CD4-positive, alpha-beta T cell treated with Interferon gamma for 1 hour (primary cell): Measurements from ENCODE around the gene LDAH.

ENCODE experiments used
- DNase-seq: peaks from one replicate; pipeline ENCODE4 v3.0.0-alpha.2; 2020

Gene LDAH

GRCh38 chr2:20771299-20771698 is 51.6 kb downstream of the LDAH start:
- no peak for DNase-seq

- no peak for DNase-seq
Measured at GRCh38 chr2:20766798-20767644, 55.9 kb downstream of the LDAH start.

DNA sequence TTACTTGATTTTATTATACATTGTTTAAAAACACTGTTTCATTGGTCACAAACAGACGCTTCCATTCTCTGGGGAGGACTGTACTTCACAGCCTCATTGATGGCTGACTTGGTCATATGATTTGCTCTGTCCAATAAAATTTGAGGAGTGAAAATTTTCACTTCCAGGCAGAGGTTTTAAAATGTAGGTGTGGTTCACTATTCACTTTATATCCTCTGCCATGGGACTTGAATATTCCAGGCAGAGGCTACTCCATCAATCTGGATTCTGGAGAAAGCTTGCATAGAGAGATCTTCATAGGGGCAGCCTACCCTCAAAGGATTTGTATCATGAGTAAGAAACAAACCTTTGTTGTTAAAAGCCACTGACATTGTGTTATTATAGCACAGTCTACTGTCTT is 56.7 kb downstream of the LDAH start:
- DNase-seq, result no peak

DNA sequence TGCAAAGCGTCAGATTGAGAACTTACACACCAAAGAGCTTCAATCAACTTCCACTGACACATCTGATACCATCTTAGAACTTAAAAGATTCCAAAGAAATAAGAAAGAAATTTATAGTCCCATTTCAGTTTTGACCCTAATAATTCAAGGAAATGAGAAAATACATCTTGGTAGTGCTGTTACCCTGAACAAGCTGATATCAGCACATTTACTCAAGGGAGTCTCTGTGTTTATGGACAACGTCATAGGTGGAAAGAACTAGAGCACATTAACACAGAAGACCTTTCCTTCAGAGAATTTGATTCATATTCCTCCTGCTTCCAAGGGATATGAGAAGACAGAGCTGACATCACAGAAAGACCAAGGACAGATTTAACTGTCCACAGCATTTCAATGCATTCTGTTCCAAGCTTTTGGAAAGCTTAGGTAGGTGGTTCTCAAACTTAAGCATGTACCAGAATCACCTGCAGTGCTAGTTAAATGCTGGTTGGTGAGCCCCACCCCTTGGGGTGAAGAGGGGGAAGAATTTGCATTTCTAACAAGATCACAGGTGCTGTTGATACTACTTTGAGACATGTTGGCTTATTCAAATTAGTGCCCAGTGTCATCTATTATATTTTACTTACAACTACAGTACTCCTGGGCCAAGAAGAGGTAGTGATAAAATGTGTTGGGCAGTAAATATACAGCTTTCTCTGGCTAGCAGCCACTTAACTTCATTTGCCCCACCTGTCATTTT is 59.8 kb downstream of the LDAH start:
- DNase-seq, result no peak

DNA sequence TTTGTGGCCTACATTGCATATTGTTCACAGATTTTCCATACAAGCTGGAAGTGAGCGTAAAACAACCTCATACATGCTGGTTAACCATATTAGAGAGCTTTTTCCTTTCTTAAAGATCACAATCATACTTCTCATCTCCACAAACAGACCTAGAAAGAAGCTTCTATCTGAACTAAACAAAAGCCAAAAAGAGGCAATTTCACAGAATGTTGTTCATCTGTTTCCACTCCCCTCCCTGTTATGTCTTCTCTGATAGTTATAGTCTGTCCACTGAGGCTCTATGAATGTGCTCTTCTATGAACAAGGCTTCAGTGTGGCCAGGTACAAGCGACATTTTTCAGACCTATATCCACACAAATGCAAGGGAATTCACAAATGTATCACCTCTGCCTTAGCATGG is 63.4 kb downstream of the LDAH start:
- no peak for DNase-seq

GRCh38 chr2:20758997-20759396 is 63.9 kb downstream of the LDAH start:
- no peak for DNase-seq

GRCh38 chr2:20757405-20758090 is 65.4 kb downstream of the LDAH start:
- DNase-seq, result no peak

- no peak for DNase-seq
Measured at GRCh38 chr2:20755132-20755800, 67.6 kb downstream of the LDAH start.

DNA sequence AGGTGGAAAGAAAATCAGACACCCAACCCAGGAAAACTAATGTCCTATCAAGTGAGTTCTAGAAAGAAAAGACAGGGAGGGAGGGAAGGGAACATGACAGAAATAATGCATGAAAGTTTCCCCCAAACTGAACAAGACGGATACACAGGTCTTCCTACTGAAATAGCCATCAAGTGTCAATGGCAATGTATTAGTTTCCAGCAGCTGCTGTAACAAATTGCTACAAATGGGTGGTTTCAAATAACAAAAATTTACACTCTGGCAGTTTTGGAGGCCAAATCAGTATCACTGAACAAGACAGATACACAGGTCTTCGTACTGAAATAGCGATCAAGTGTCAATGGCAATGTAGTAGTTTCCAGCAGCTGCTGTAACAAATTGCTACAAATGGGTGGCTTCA is 70.6 kb downstream of the LDAH start:
- no peak for DNase-seq

DNA sequence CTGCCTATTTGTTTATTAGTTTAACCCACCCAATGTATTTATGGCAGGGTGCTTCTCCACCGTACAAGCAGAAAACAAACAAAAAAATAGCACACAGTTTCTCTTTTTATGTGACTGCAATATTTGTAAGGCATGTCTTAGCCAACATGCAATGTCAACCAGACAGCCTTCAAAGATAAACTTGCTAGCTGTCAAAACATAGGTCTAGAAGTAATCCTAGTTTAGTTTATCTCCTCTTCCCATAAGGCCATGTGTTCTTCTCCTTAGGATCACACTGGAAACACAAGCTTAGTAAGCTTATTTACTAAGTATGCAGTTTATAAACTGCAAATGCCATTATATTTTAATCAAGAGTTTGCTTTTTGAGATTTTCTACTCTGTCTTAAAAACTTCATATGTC is 75.6 kb downstream of the LDAH start:
- DNase-seq, result no peak

DNA sequence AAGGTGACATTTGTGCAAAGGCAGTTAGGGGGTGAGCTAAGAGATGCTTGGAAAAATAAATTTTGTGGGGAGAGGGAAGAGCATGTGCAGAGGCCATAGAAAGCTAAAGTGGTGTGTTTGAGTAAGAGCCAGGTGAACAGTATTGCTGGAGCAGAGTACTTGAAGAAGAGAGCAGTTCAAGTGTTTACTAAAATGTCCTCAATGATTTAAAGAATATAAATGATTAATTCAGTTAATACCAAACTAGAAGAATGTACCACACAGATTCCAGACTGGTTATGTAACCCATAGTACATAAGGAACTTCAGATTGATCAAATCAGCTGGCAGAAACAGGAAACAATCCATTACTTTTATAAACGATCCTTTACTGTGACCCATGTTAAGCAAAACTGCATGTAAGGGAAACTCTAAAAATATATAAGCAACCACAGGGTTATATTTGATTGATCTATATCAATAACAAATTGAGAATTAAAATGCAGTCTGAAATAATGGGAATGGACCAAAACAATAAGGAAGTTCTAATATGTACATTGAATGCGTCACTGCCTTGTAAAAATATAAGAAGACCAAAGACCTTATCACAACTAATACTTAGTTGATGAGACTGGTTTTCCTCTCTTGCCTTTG is 76.9 kb downstream of the LDAH start:
- no peak for DNase-seq

GRCh38 chr2:20744366-20745335 is 78.2 kb downstream of the LDAH start:
- DNase-seq, result no peak

DNA sequence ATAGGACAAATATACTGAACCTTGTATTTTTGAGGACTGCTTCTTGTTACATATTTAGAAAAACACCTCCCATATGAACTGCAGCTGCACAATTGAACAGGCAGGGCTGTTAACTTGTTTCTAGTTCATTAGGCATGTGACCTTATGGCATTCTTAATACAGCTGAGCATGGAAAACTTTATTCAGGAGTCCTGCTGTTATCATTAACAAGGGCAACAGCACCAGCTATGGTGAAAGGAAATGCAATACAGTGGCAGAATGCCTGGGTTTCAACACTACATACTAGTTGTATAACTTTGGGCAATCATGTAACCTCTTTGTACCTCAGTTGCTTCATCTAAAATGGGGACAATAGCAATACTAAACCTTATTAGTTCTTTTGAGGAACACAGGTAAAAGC is 84.1 kb downstream of the LDAH start:
- DNase-seq, result no peak

DNA sequence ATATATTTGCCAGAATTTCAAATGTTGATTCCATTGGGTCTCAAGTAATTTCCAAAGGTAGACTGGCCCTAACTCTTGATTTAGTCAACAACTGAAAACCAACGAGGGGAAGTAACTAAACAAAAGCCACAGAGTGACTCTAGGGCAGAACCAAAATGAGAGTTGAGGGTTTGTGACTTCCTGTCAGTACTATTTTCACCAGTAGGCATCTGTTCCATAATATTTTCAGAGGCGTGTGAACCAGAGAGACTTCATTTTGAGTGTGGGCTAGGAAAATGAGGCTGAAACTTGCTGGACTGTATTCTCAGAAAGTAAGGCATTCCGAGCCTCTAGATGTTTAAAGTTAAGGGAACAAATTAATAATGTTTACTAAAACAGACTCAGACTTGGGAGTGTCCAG is 85.4 kb downstream of the LDAH start:
- no peak for DNase-seq

GRCh38 chr2:20728114-20728758 is 94.7 kb downstream of the LDAH start:
- DNase-seq, result no peak

DNA sequence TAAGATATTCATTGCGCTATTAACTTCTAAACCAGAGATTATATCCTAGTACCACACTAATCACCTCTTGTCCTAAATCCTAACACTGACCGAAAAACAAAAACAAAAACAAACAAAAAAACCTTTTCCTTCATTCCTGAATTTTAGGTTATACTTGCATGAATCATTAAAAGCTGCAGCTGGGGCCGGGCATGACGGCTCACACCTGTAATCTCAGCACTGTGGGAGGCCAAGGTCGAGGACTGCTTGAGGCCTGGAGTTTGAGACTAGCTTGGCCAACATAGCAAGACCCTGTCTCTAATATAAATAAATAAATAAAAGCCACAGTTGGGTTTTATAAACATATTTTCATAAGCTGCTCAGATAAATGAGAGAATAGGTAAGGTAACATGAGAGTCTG is 96.0 kb downstream of the LDAH start:
- no peak for DNase-seq

GRCh38 chr2:20725782-20726181 is 97.1 kb downstream of the LDAH start:
- no peak for DNase-seq

GRCh38 chr2:20724500-20725053 is 98.3 kb downstream of the LDAH start:
- DNase-seq, result no peak

DNA sequence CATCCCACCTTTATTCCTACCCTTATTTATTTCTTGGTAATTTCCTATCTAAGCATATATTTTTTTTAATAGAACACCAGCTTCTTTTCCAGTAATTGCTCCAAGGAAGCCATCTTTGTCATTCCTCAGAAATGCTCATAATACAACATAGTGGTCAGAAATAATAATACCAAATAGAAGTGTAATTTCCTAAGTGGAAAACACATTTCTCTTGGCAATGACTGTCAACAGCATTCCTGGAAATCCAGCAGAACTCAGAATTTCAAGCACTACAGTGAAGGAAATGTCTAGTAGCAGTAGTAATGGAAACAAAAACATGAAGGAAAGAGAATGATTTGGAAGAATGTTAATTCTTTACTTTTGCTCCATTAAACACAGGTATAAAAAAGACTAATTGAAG is 99.4 kb downstream of the LDAH start:
- no peak for DNase-seq

DNA sequence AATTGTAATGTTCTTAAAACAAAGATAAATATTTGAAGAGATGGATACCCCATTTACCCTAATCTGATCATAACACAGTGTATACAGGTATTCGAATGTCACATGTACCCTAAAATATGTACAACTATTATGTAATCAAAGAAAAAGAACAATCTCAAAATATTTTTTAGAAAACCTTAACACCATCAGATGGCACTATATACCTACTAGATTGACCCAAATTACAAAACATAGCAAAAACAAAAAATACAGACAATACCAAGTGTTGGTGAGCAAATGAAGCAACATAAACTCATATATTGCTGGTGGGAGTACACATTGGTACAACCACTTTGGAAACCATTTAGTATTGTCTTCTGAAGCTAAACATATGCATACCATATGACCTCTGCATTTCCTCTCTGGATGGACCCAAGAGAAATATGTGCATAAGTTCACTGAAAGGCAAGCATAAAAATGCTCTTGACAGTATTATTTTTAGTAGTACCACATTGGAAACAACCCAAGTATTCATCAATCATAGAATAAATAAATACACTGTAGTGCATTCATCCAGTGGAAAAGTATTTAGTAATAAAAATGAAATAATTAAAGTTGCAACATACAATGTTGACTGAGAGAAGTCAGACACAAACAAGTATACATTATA is 100.2 kb downstream of the LDAH start:
- DNase-seq, result no peak
